H1 (cell line): ENCODE data around the gene VIPR2.

ENCODE experiments used
- CTCF ChIP-seq, 3 experiments: IDR thresholded peaks; 1 replicate in 2 of 3; 2 replicates in 1 of 3; pipeline versions ENCODE4 v1.5.1 to v1.6.1; 2011; ENCODE audit warnings: low read length in 3 of 3, mild to moderate bottlenecking in 3 of 3, inconsistent platforms in 2 of 3, low read depth in 1 of 3, moderate library complexity in 1 of 3; ENCODE audit not compliant: insufficient read depth in 1 of 3; ENCODE audit errors: control extremely low read depth in 1 of 3
- NANOG ChIP-seq: IDR thresholded peaks from 2 replicates; pipeline ENCODE4 v1.6.1; 2011; ENCODE audit warnings: low read length, low read depth, mild to moderate bottlenecking, inconsistent platforms; ENCODE audit not compliant: insufficient read depth, poor library complexity, severe bottlenecking
- POLR2A ChIP-seq, 2 experiments: IDR thresholded peaks; 1 replicate in 1 of 2; 2 replicates in 1 of 2; pipeline ENCODE4 v1.6.1; 2011; ENCODE audit warnings: low read depth in 2 of 2, low read length in 2 of 2, mild to moderate bottlenecking in 2 of 2; ENCODE audit errors: control extremely low read depth in 1 of 2
- SRF ChIP-seq: IDR thresholded peaks from 2 replicates; pipeline ENCODE4 v1.6.1; 2011; ENCODE audit warnings: mild to moderate bottlenecking, low read depth, low read length, moderate library complexity

GRCh38 chr7:159118623-159119022, 26.0 kb downstream of the VIPR2 start:
- TF ChIP-seq CTCF (IDR thresholded peaks at IDR 0.05; ENCODE audit: control extremely low read depth in 1 of 3, insufficient read depth in 1 of 3, low read depth in 1 of 3, low read length in 3 of 3) = no peak
- no peak for TF ChIP-seq SRF
- no peak for TF ChIP-seq NANOG
- TF ChIP-seq POLR2A (IDR thresholded peaks at IDR 0.05; ENCODE audit: control extremely low read depth in 1 of 2, low read depth in 2 of 2, low read length in 2 of 2) = no peak
